UCSD-AML1 (cell line): Measurements from ENCODE around the gene GRIN3B.

ENCODE experiments used
- DNase-seq: peaks from one replicate; lab custom pipeline; 2025; ENCODE audit not compliant: unreplicated experiment; lab: John Stamatoyannopoulos, UW

The GRIN3B gene

DNA sequence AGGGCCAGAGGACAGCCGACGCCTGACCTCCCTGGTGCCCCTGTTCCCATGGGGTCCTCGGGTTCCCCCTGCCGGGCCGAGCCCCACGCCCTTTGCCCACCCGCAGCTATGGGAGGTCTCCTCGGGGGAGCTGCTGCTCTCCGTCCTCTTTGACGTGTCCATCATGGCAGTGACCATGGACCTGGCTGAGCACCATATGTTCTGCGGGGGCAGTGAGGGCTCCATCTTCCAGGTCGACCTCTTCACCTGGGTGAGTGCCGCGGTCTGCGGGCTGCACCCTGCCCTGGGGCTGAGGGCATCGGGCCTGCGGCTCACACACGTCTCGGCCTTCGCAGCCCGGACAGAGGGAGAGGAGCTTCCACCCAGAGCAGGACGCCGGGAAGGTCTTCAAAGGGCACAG lies 9.5 kb upstream of the GRIN3B start:
- no peak for DNase-seq

GRCh38 chr19:991174-991931 lies 8.9 kb upstream of the GRIN3B start:
- DNase-seq, result peak; percentile 55

DNA sequence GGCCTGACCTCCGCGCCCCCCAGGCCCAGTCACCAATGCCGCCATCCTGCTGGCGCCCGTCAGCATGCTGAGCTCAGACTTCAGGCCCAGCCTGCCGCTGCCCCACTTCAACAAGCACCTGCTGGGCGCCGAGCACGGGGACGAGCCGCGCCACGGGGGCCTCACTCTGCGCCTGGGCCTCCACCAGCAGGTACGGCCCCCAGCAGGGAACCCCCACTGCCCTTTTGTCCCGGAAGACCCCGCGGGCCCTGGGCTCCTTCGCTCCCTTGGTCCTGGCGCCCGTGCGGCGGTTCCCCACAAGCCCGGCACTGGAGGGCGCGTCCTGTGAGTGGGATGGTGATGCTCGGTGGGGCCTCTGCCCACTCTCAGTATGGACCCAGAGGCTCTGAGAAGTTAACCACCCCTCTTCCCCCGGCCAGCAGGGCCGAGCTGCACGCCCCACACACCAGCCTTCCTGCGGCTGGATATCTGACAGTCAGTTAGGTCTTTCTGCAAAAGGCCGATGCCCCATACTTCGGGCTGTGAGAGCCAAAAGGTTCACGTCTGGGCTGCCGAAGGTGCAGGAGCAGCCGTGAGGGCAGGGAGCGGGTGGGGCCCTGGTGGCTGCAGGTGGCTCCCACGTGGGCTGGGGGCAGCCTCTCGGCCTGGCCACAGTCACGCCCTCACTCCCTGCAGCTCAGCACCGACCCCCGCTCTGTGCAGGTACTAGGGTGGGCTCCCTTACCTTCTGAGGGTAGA lies 8.1 kb upstream of the GRIN3B start:
- no peak for DNase-seq

- DNase-seq, result no peak
Observed at GRCh38 chr19:992670-993055, 7.6 kb upstream of the GRIN3B start.

DNA sequence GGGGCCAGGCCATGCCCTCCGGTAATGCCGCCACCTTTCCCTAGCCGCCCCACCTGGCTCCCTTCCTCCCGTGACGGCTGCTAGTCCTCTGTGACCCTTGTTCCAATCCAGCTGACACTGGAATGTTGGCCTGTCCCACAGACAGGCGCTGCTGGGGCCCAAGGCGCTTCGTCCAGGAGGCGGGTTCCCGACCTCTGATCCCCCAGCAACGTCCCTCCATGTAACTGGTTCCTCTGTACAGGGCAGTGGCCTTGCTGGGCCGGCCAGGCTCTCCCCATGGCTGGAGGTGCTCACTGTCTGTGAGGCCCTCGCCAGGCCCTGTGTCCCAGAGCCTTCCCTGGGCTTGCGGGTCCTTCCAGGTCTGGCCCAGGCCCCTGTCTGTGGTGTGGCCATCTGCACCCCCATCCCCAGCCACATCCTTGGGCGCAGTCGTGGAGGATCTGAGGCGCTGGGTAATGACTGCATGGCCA lies 6.8 kb upstream of the GRIN3B start:
- DNase-seq, result no peak

DNA sequence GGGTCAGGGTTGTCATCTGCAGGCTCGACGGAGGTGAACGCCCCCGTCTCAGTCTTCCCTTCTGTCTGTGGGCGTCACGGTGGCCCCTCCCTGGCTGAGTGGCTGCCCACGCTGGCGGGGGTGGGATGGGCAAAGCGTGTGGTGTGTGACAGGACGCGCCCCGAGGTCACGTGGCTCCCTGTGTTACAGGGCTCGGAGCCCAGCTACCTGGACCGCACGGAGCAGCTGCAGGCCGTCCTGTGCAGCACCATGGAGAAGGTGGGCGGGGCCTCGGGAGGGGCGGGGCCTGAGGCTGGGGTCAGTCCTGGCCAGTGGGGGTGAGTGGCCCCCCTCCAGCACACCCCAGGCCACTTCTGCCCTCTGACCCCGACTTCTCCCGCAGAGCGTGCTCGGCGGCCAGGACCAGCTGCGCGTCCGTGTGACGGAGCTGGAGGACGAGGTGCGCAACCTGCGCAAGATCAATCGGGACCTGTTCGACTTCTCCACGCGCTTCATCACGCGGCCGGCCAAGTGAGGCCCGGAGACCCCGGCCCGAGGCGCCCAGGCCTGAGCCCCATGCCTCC lies 6.3 kb upstream of the GRIN3B start:
- DNase-seq, result no peak

DNA sequence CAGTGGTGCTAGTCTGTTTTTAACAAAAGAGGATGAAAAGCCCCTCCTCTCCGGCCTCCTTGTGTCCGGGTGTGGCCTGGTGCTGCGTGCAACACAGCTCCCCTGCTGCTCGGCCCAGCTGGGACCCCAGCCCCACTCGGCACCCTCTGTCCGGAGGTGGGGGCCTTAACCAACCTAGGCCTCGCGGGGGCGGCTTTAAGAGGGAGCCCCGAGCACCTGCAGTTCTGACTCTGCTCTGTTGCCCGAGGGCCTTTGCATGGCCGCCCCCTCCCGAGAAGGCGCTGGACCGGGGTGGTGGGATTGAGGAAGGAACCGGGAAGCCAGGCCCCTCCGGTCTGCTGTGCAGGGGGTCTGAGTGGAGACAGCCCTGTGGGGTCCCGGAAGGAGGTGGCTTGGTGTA lies 5.7 kb upstream of the GRIN3B start:
- no peak for DNase-seq

DNA sequence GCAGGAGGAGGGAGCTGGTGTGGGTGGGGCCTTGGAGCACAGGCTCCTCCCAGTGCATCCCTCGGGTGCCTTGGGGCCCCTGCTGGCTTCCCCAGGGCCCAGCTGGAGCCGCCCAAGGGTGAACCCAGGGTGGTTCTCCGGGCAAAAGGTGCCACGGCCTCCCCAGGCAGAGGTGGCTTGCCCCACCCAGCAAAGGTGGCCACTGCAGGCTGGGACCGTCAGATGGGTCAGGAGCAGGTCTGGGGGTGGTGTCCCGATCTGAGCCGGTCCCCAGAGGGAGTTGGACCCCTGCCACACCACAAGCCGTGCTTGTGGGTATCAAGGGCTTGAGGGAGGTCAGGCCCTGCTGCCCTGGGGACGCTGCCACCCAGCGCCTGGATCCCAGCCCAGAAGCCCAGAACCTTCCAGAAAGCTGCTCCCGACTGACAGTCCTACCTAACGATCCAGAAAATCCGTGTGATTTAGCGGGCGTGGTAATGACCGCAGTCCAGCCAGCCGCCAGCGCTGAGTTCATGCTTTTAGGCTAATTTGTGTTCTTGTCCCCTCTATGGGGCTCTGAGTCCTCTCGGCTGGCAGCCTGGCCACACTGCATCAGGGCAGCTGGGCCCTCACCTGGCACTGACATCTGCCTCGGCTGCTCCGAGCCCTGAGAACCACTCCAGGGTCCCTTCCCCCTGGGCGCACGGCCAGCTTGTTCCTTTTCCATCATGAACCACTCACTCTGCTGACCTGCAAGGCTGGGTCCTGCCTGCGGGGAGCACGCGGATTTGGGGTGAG lies 5.0 kb upstream of the GRIN3B start:
- no peak for DNase-seq

- no peak for DNase-seq
Observed at GRCh38 chr19:996051-996838, 4.0 kb upstream of the GRIN3B start.

DNA sequence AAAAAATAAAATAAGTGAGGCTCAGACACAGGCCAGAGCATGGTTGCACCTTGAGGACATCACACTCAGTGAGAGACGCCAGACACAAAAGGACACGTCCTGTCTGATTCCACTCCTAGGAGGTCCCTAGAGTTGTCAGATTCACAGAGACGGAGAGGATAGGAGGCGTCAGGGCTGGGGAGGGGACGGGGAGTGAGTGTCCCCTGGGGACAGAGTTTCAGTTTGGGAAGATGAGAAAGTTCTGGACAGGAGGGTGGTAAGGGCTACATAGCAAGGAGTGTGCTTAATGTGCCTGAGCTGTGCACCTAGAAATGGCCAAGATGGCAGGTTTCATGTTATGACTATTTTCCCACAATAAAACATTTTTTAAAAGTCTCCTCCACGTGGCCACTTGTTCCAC lies 2.2 kb upstream of the GRIN3B start:
- no peak for DNase-seq

- DNase-seq, result no peak
Observed at GRCh38 chr19:999379-999719, 870 bp upstream of the GRIN3B start.

DNA sequence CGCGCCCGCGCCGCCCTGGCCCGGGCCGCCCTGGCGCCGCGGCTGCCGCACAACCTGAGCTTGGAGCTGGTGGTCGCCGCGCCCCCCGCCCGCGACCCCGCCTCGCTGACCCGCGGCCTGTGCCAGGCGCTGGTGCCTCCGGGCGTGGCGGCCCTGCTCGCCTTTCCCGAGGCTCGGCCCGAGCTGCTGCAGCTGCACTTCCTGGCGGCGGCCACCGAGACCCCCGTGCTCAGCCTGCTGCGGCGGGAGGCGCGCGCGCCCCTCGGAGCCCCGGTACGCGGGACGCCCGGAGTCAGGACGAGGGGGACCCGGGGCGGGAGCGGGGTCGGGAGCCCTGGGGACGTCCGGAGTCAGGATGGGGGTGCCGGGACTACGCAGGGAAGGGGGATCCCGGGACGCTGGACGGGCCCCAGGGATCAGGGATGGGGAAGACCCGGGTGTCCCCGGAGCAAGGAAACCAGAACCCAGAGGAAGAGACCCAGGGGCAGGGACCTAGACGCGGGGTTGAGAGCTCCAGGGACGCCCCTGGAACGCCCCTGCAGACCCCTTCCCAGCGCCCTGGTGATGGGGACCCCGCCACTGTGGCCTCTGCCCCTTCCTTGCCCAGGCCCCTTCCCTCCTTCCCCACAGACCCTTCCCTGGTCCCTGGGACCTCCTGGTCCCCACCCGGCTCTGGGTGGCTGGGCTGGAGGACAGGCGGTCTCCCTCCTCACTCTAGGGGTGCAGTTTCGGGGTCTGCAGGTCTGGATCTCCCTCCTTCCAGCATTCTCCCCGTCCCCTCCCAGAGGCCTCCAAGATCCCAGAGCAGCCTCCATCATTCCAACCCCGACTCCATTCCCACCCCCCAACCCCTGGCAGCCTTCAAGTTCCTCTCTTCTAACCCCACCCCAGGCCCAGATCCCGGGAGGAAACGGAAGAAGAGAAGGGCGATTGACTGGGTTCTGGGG lies 645 bp downstream of the GRIN3B start:
- no peak for DNase-seq

GRCh38 chr19:1001538-1002166 lies 1.4 kb downstream of the GRIN3B start:
- DNase-seq, result peak; percentile 69

- DNase-seq, result no peak
Observed at GRCh38 chr19:1002600-1002999, 2.4 kb downstream of the GRIN3B start.

DNA sequence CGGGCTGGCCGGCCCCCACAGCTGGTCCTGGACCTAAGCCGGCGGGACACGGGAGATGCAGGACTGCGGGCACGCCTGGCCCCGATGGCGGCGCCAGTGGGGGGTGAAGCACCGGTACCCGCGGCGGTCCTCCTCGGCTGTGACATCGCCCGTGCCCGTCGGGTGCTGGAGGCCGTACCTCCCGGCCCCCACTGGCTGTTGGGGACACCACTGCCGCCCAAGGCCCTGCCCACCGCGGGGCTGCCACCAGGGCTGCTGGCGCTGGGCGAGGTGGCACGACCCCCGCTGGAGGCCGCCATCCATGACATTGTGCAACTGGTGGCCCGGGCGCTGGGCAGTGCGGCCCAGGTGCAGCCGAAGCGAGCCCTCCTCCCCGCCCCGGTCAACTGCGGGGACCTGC lies 3.1 kb downstream of the GRIN3B start:
- DNase-seq, result no peak

- no peak for DNase-seq
Observed at GRCh38 chr19:1004204-1004802, 4.1 kb downstream of the GRIN3B start.

DNA sequence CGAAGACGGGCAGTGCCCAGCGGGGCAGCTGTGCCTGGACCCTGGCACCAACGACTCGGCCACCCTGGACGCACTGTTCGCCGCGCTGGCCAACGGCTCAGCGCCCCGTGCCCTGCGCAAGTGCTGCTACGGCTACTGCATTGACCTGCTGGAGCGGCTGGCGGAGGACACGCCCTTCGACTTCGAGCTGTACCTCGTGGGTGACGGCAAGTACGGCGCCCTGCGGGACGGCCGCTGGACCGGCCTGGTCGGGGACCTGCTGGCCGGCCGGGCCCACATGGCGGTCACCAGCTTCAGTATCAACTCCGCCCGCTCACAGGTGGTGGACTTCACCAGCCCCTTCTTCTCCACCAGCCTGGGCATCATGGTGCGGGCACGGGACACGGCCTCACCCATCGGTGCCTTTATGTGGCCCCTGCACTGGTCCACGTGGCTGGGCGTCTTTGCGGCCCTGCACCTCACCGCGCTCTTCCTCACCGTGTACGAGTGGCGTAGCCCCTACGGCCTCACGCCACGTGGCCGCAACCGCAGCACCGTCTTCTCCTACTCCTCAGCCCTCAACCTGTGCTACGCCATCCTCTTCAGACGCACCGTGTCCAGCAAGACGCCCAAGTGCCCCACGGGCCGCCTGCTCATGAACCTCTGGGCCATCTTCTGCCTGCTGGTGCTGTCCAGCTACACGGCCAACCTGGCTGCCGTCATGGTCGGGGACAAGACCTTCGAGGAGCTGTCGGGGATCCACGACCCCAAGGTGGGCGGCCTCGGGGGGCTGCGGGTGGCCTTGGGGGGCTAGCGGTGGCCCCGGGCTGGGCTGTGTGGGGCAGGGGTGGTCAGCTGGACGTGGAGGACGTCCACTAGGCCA lies 4.8 kb downstream of the GRIN3B start:
- no peak for DNase-seq
